OCI-LY1 (cell line): ENCODE measurements around the gene BAZ2A.

Experiments
- H2AFZ ChIP-seq: fragments of 200-600 bp; sonication (generic), shearing (Covaris generic); 2 replicates; pipeline ENCODE4 v1.6.0; 2014; ENCODE audit warnings: antibody characterized with exemption, mild to moderate bottlenecking, low read length
- H3F3A ChIP-seq: fragments of 200-600 bp; sonication (generic), shearing (Covaris generic); 2 replicates; pipeline ENCODE4 v1.6.0; 2014; ENCODE audit warnings: mild to moderate bottlenecking, antibody characterized with exemption, low read length, moderate library complexity; ENCODE audit not compliant: insufficient read depth
- H3K27ac ChIP-seq: fragments of 200-600 bp; sonication (generic); 2 replicates; pipeline ENCODE4 v1.5.1; 2014; ENCODE audit warnings: low read length, mixed run types, mild to moderate bottlenecking, low read depth; ENCODE audit not compliant: poor library complexity, severe bottlenecking
- H3K27me3 ChIP-seq: fragments of 200-600 bp; sonication (generic); 2 replicates; pipeline ENCODE4 v1.6.0; 2014; ENCODE audit warnings: antibody characterized with exemption, mild to moderate bottlenecking, low read length, moderate library complexity; ENCODE audit not compliant: insufficient read depth
- H3K36me3 ChIP-seq: fragments of 200-600 bp; sonication (generic); 2 replicates; pipeline ENCODE4 v1.6.1; 2014; ENCODE audit warnings: mild to moderate bottlenecking, antibody characterized with exemption, low read length, moderate library complexity, mixed read lengths; ENCODE audit not compliant: insufficient read depth
- H3K4me1 ChIP-seq: fragments of 200-600 bp; sonication (generic); 2 replicates; pipeline ENCODE4 v1.5.1; 2014; ENCODE audit warnings: mild to moderate bottlenecking, low read length, moderate library complexity; ENCODE audit not compliant: insufficient read depth, severe bottlenecking
- H3K4me2 ChIP-seq: fragments of 200-600 bp; sonication (generic), shearing (Covaris generic); 2 replicates; pipeline ENCODE4 v1.6.1; 2014; ENCODE audit warnings: low read length
- H3K4me3 ChIP-seq: fragments of 200-600 bp; sonication (generic); 2 replicates; pipeline ENCODE4 v1.5.1; 2014; ENCODE audit warnings: low read length, low read depth, mild to moderate bottlenecking, mixed read lengths; ENCODE audit not compliant: poor library complexity, severe bottlenecking
- H3K79me2 ChIP-seq: fragments of 200-600 bp; shearing (Covaris generic); 2 replicates; pipeline ENCODE4 v1.6.1; 2016; ENCODE audit warnings: mixed run types, low read length, mixed read lengths; ENCODE audit not compliant: insufficient read depth
- H3K9ac ChIP-seq: fragments of 200-600 bp; sonication (generic), shearing (Covaris generic); 2 replicates; pipeline ENCODE4 v1.6.1; 2014; ENCODE audit warnings: mild to moderate bottlenecking, low read length, mixed read lengths
- H3K9me2 ChIP-seq: fragments of 200-600 bp; sonication (generic), shearing (Covaris generic); 2 replicates; pipeline ENCODE4 v1.6.1; 2014; ENCODE audit warnings: low read depth, mild to moderate bottlenecking, low read length, mixed read lengths
- H3K9me3 ChIP-seq: fragments of 200-600 bp; shearing (Covaris generic); 2 replicates; pipeline ENCODE4 v1.6.1; 2014; ENCODE audit warnings: low read length, mixed read lengths
- H4K20me1 ChIP-seq: fragments of 200-600 bp; sonication (generic), shearing (Covaris generic); 2 replicates; pipeline ENCODE4 v1.6.0; 2016; ENCODE audit warnings: mild to moderate bottlenecking, low read length; ENCODE audit not compliant: insufficient read depth
- CTCF ChIP-seq: fragments of 200-600 bp; sonication (generic), shearing (Covaris generic); IDR thresholded peaks from 2 replicates; pipeline ENCODE4 v1.5.1; 2017; ENCODE audit warnings: mild to moderate bottlenecking, antibody characterized with exemption, low read length, moderate library complexity, mixed read lengths
- EZH2 ChIP-seq: fragments of 200-600 bp; sonication (generic), shearing (Covaris generic); IDR thresholded peaks from 2 replicates; pipeline ENCODE4 v1.8.0; 2017; ENCODE audit warnings: borderline replicate concordance, mixed run types, mild to moderate bottlenecking, antibody characterized with exemption, low read length, moderate library complexity, mixed read lengths

BAZ2A gene

GRCh38 chr12:56614627-56615026, 15.5 kb downstream of the BAZ2A start:
- Histone ChIP-seq H3K36me3 (peaks cover 98% of the 10 kb centered on the region), H3K27me3 (no peaks in the 10 kb centered on the region), H3K9ac (no peak overlapping the region), H3K4me2 (no peak overlapping the region), H3K9me2 (no peaks in the 10 kb centered on the region), H4K20me1 (no peaks in the 10 kb centered on the region), H2AFZ (no peak overlapping the region), H3K79me2 (peaks cover 13% of the 10 kb centered on the region), H3K9me3 (no peaks in the 10 kb centered on the region), H3K4me1 (no peaks in the 10 kb centered on the region), H3F3A (no peaks in the 10 kb centered on the region), H3K4me3 (no peak overlapping the region), H3K27ac (no peak overlapping the region)
- TF ChIP-seq CTCF (no peak), EZH2 (no peak)

GRCh38 chr12:56604355-56604754, 25.8 kb downstream of the BAZ2A start:
- no peak overlapping the region for H3K27ac ChIP-seq
- H3K4me1 ChIP-seq, result no peaks in the 10 kb centered on the region
- no peaks in the 10 kb centered on the region for H3K9me2 ChIP-seq
- H3K36me3 ChIP-seq, result peaks cover 92% of the 10 kb centered on the region
- TF ChIP-seq CTCF, result no peak
- no peak for TF ChIP-seq EZH2
- no peaks in the 10 kb centered on the region for H3K27me3 ChIP-seq
- no peak overlapping the region for H2AFZ ChIP-seq
- no peaks in the 10 kb centered on the region for H3F3A ChIP-seq
- no peaks in the 10 kb centered on the region for H3K79me2 ChIP-seq
- no peak overlapping the region for H3K9ac ChIP-seq
- H3K9me3 ChIP-seq, result no peaks in the 10 kb centered on the region
- no peak overlapping the region for H3K4me2 ChIP-seq
- no peak overlapping the region for H3K4me3 ChIP-seq
- no peaks in the 10 kb centered on the region for H4K20me1 ChIP-seq

GRCh38 chr12:56602239-56602638, 27.9 kb downstream of the BAZ2A start:
- Histone ChIP-seq H2AFZ (no peak overlapping the region), H3K4me2 (no peak overlapping the region), H3K4me3 (no peak overlapping the region), H3F3A (no peaks in the 10 kb centered on the region), H3K27me3 (no peaks in the 10 kb centered on the region), H3K27ac (no peak overlapping the region), H3K9me3 (no peaks in the 10 kb centered on the region), H3K4me1 (no peaks in the 10 kb centered on the region), H3K9ac (no peak overlapping the region), H3K36me3 (peaks cover 99% of the 10 kb centered on the region), H4K20me1 (no peaks in the 10 kb centered on the region), H3K79me2 (no peaks in the 10 kb centered on the region), H3K9me2 (no peaks in the 10 kb centered on the region)
- no peak for TF ChIP-seq EZH2
- TF ChIP-seq CTCF, result no peak
